Neuron (in vitro differentiated cells): ENCODE results near the gene KIAA0825.

Source experiments
- H2AFZ ChIP-seq: one replicate; pipeline ENCODE4 v1.6.1; 2013; ENCODE audit warnings: low read depth, mild to moderate bottlenecking, inconsistent platforms, low read length, moderate library complexity
- H3K27me3 ChIP-seq: one replicate; pipeline ENCODE4 v1.6.1; 2013; ENCODE audit warnings: low read length; ENCODE audit not compliant: insufficient read depth
- H3K36me3 ChIP-seq: one replicate; pipeline ENCODE4 v1.6.1; 2013; ENCODE audit warnings: low read length; ENCODE audit not compliant: insufficient read depth
- H3K4me1 ChIP-seq: one replicate; pipeline ENCODE4 v1.6.1; 2013; ENCODE audit warnings: low read length; ENCODE audit not compliant: insufficient read depth
- H3K4me3 ChIP-seq: 2 replicates; pipeline ENCODE4 v1.5.1; 2013; ENCODE audit warnings: mild to moderate bottlenecking, low read length, moderate library complexity
- H3K9me3 ChIP-seq: one replicate; pipeline ENCODE4 v1.6.1; 2013; ENCODE audit warnings: low read length

KIAA0825 gene

GRCh38 chr5:94274707-94275106, 343.7 kb downstream of the KIAA0825 start:
- no peak overlapping the region for H2AFZ ChIP-seq
- H3K36me3 ChIP-seq = no peaks in the 10 kb centered on the region
- no peaks in the 10 kb centered on the region for H3K27me3 ChIP-seq
- H3K4me3 ChIP-seq = no peak overlapping the region
- no peaks in the 10 kb centered on the region for H3K4me1 ChIP-seq
- H3K9me3 ChIP-seq = no peaks in the 10 kb centered on the region

GRCh38 chr5:94268226-94268625, 350.2 kb downstream of the KIAA0825 start:
- H3K4me1 ChIP-seq = no peaks in the 10 kb centered on the region
- no peaks in the 10 kb centered on the region for H3K36me3 ChIP-seq
- H3K27me3 ChIP-seq = no peaks in the 10 kb centered on the region
- H3K9me3 ChIP-seq = peaks cover 4% of the 10 kb centered on the region
- H2AFZ ChIP-seq = no peak overlapping the region
- H3K4me3 ChIP-seq = no peak overlapping the region

- no peaks in the 10 kb centered on the region for H3K27me3 ChIP-seq
- no peaks in the 10 kb centered on the region for H3K36me3 ChIP-seq
- no peak overlapping the region for H2AFZ ChIP-seq
- H3K9me3 ChIP-seq = peaks cover 4% of the 10 kb centered on the region
- H3K4me3 ChIP-seq = no peak overlapping the region
- no peaks in the 10 kb centered on the region for H3K4me1 ChIP-seq
Observed at GRCh38 chr5:94267350-94267899, 351.0 kb downstream of the KIAA0825 start.

- Histone ChIP-seq H3K4me1 (no peaks in the 10 kb centered on the region), H2AFZ (no peak overlapping the region), H3K36me3 (no peaks in the 10 kb centered on the region), H3K9me3 (peaks cover 4% of the 10 kb centered on the region), H3K27me3 (no peaks in the 10 kb centered on the region), H3K4me3 (no peak overlapping the region)
Observed at GRCh38 chr5:94266170-94266569, 352.2 kb downstream of the KIAA0825 start.

- Histone ChIP-seq H2AFZ (no peak overlapping the region), H3K4me3 (no peak overlapping the region), H3K27me3 (no peaks in the 10 kb centered on the region), H3K4me1 (no peaks in the 10 kb centered on the region), H3K36me3 (no peaks in the 10 kb centered on the region), H3K9me3 (no peaks in the 10 kb centered on the region)
Observed at GRCh38 chr5:94263068-94263467, 355.3 kb downstream of the KIAA0825 start.

GRCh38 chr5:94260096-94260495, 358.3 kb downstream of the KIAA0825 start:
- Histone ChIP-seq H3K9me3 (no peaks in the 10 kb centered on the region), H3K4me3 (no peak overlapping the region), H3K27me3 (no peaks in the 10 kb centered on the region), H3K4me1 (no peaks in the 10 kb centered on the region), H2AFZ (no peak overlapping the region), H3K36me3 (no peaks in the 10 kb centered on the region)

- no peak overlapping the region for H3K4me3 ChIP-seq
- H3K9me3 ChIP-seq = no peaks in the 10 kb centered on the region
- no peaks in the 10 kb centered on the region for H3K36me3 ChIP-seq
- H3K4me1 ChIP-seq = no peaks in the 10 kb centered on the region
- H3K27me3 ChIP-seq = no peaks in the 10 kb centered on the region
- no peak overlapping the region for H2AFZ ChIP-seq
Observed at GRCh38 chr5:94254214-94254613, 364.2 kb downstream of the KIAA0825 start.

- no peaks in the 10 kb centered on the region for H3K27me3 ChIP-seq
Observed at GRCh38 chr5:94250985-94251384, 367.4 kb downstream of the KIAA0825 start.

GRCh38 chr5:94249430-94249829, 369.0 kb downstream of the KIAA0825 start:
- no peaks in the 10 kb centered on the region for H3K9me3 ChIP-seq
- H3K36me3 ChIP-seq = no peaks in the 10 kb centered on the region
- H3K27me3 ChIP-seq = no peaks in the 10 kb centered on the region
- peaks cover 11% of the 10 kb centered on the region for H3K4me1 ChIP-seq
- no peak overlapping the region for H3K4me3 ChIP-seq
- H2AFZ ChIP-seq = no peak overlapping the region

More at GRCh38 chr5:94250985-94251384, 367.4 kb downstream of the KIAA0825 start:
- Histone ChIP-seq H3K9me3 (no peaks in the 10 kb centered on the region), H3K4me1 (peaks cover 11% of the 10 kb centered on the region), H3K36me3 (no peaks in the 10 kb centered on the region), H2AFZ (no peak overlapping the region), H3K4me3 (no peak overlapping the region)

GRCh38 chr5:94248175-94248875, 370.1 kb downstream of the KIAA0825 start:
- no peaks in the 10 kb centered on the region for H3K36me3 ChIP-seq
- no peak overlapping the region for H2AFZ ChIP-seq
- H3K4me1 ChIP-seq = peaks cover 11% of the 10 kb centered on the region
- H3K9me3 ChIP-seq = no peaks in the 10 kb centered on the region
- no peak overlapping the region for H3K4me3 ChIP-seq
- no peaks in the 10 kb centered on the region for H3K27me3 ChIP-seq

- Histone ChIP-seq H2AFZ (no peak overlapping the region), H3K9me3 (no peaks in the 10 kb centered on the region), H3K4me1 (peaks cover 14% of the 10 kb centered on the region), H3K36me3 (no peaks in the 10 kb centered on the region), H3K4me3 (no peak overlapping the region), H3K27me3 (no peaks in the 10 kb centered on the region)
Observed at GRCh38 chr5:94245608-94246007, 372.8 kb downstream of the KIAA0825 start.

GRCh38 chr5:94244921-94245320, 373.5 kb downstream of the KIAA0825 start:
- Histone ChIP-seq H3K36me3 (no peaks in the 10 kb centered on the region), H3K4me3 (no peak overlapping the region), H3K4me1 (peaks cover 16% of the 10 kb centered on the region), H3K27me3 (no peaks in the 10 kb centered on the region), H2AFZ (no peak overlapping the region), H3K9me3 (no peaks in the 10 kb centered on the region)

- Histone ChIP-seq H3K36me3 (no peaks in the 10 kb centered on the region), H2AFZ (no peak overlapping the region), H3K9me3 (no peaks in the 10 kb centered on the region), H3K27me3 (no peaks in the 10 kb centered on the region), H3K4me3 (no peak overlapping the region), H3K4me1 (peaks cover 16% of the 10 kb centered on the region)
Observed at GRCh38 chr5:94243612-94244011, 374.8 kb downstream of the KIAA0825 start.
